K562 (cell line): ENCODE results near the gene ARMCX2. TPM values are rescaled to one million over a fixed set of nuclear protein-coding genes. Genes with fewer than 3 reads are reported as not detected.

Experiments
- ATAC-seq: fragments of 200-7000 bp; cut with Tn5 transposase; 3 replicates; pipeline ENCODE4 v1.9.1; 2020; ENCODE audit warnings: moderate library complexity
- BruUV-seq: library from RNA; stranded (reverse); fragments of 400-500 nt; replicated peaks from 2 replicates; lab custom pipeline; 2021; lab: Mats Ljungman, UMichigan
- CTCF ChIA-PET: fragments of 300-600 bp; formaldehyde crosslinking; extraction: SDS; loops from one replicate; lab custom pipeline; 2021; ENCODE audit warnings: low intra/inter-chr PET ratio; lab: Yijun Ruan, JAX
- POLR2A ChIA-PET: fragments of 300-600, 350-650 bp; sonication (Branson Sonifier 250); formaldehyde crosslinking; extraction: SDS; loops from one replicate; lab custom pipeline; 2021; ENCODE audit warnings: antibody characterized with exemption, inconsistent platforms; lab: Yijun Ruan, JAX
- DNase-seq, 4 experiments: peaks; one replicate each; pipeline versions ENCODE4 v3.0.0 to v3.0.0-alpha.2; 2011 to 2018; ENCODE audit warnings: low spot score in 3 of 4, mixed read lengths in 3 of 4; ENCODE audit errors: extremely low read depth in 1 of 4
- FAIRE-seq: peaks from 2 replicates; lab custom pipeline; 2011; peaks lifted over from hg19 to GRCh38; lab: Jason Lieb, UNC
- H2AFZ ChIP-seq: 2 replicates; pipeline ENCODE4 v1.6.0; 2011; ENCODE audit warnings: low read depth, low read length, control low read depth, inconsistent platforms
- H3K27ac ChIP-seq: fragments of 200-600 bp; 3 replicates; pipeline ENCODE4 v1.8.0; 2011; ENCODE audit warnings: low read depth, mild to moderate bottlenecking, control low read depth, inconsistent platforms, low read length, moderate library complexity, mixed read lengths; ENCODE audit errors: extremely low read depth
- H3K27me3 ChIP-seq, 2 experiments: fragments of 300-600 bp in 1 of 2; 2 replicates in 1 of 2; 3 replicates in 1 of 2; pipeline versions ENCODE4 v1.6.0 to v1.8.0; 2011; ENCODE audit warnings: inconsistent platforms in 2 of 2, low read length in 2 of 2, mild to moderate bottlenecking in 1 of 2, mixed read lengths in 1 of 2, moderate library complexity in 1 of 2; ENCODE audit not compliant: control insufficient read depth in 2 of 2, insufficient read depth in 2 of 2
- H3K36me3 ChIP-seq: fragments of 300-600 bp; 3 replicates; pipeline ENCODE4 v1.8.0; 2011; ENCODE audit warnings: mild to moderate bottlenecking, low read length, inconsistent platforms; ENCODE audit not compliant: control insufficient read depth, insufficient read depth
- H3K4me1 ChIP-seq, 2 experiments: fragments of 200-600 bp in 1 of 2; replicated peaks in 1 of 2; 2 replicates in 1 of 2; 3 replicates in 1 of 2; pipeline versions ENCODE4 v1.5.1 to v1.8.0; 2011; ENCODE audit warnings: inconsistent platforms in 2 of 2, low read length in 2 of 2, mild to moderate bottlenecking in 1 of 2, mixed read lengths in 1 of 2, moderate library complexity in 1 of 2; ENCODE audit not compliant: control insufficient read depth in 2 of 2, insufficient read depth in 2 of 2
- H3K4me2 ChIP-seq: 2 replicates; pipeline ENCODE4 v1.6.1; 2011; ENCODE audit warnings: low read length, control low read depth, inconsistent platforms, mixed read lengths; ENCODE audit not compliant: insufficient read depth
- H3K4me3 ChIP-seq: fragments of 200-600 bp; sonication (generic), shearing (Covaris generic); 2 replicates; pipeline ENCODE4 v1.5.1; 2016; ENCODE audit warnings: control low read depth, inconsistent platforms
- H3K79me2 ChIP-seq: fragments of 200-600 bp; 3 replicates; pipeline ENCODE4 v1.8.0; 2011; ENCODE audit warnings: low read length, inconsistent platforms; ENCODE audit not compliant: control insufficient read depth, insufficient read depth
- H3K9ac ChIP-seq, 2 experiments: 2 replicates each; pipeline versions ENCODE4 v1.6.0 to v1.6.1; 2011; ENCODE audit warnings: low read depth in 2 of 2, low read length in 2 of 2, control low read depth in 1 of 2, inconsistent platforms in 1 of 2, mild to moderate bottlenecking in 1 of 2, mixed read lengths in 1 of 2; ENCODE audit not compliant: insufficient read depth in 1 of 2
- H3K9me1 ChIP-seq: one replicate; pipeline ENCODE4 v1.6.0; 2011; ENCODE audit warnings: inconsistent platforms, mild to moderate bottlenecking, low read length, moderate library complexity; ENCODE audit not compliant: control insufficient read depth, insufficient read depth
- H3K9me3 ChIP-seq: replicated peaks from 2 replicates; pipeline ENCODE4 v1.5.1; 2011; ENCODE audit warnings: low read depth, low read length, inconsistent platforms; ENCODE audit not compliant: control insufficient read depth, insufficient read depth
- H4K20me1 ChIP-seq: replicated peaks from 2 replicates; pipeline ENCODE4 v1.6.1; 2011; ENCODE audit warnings: low read length, inconsistent platforms, mixed read lengths; ENCODE audit not compliant: control insufficient read depth, insufficient read depth
- CEBPG ChIP-seq, 3 experiments: fragments of 200-800 bp in 1 of 3; sonication (Bioruptor generic) in 1 of 3; sonication (generic) in 1 of 3; formaldehyde crosslinking in 1 of 3; IDR thresholded peaks in 2 of 3; conservative IDR thresholded peaks in 1 of 3; 2 replicates each; pipeline versions ENCODE4 v1.6.1 to v1.8.0; 2016 to 2022; ENCODE audit warnings: missing compliant biosample characterization in 2 of 3, missing genetic modification characterization in 2 of 3, mild to moderate bottlenecking in 1 of 3, missing genetic modification reagents in 1 of 3
- CHD1 ChIP-seq: fragments of 200-600 bp; sonication (generic); IDR thresholded peaks from one replicate; pipeline ENCODE4 v1.6.1; 2012; ENCODE audit warnings: mild to moderate bottlenecking, moderate library complexity, low read length, inconsistent platforms
- COPS2 ChIP-seq: fragments of 450-650 bp; conservative IDR thresholded peaks from 2 replicates; pipeline ENCODE4 v1.6.1; 2016; ENCODE audit warnings: mild to moderate bottlenecking, moderate library complexity
- FOXO4 ChIP-seq: fragments of 450-650 bp; formaldehyde crosslinking; IDR thresholded peaks from 2 replicates; pipeline ENCODE4 v1.4.0; 2020; ENCODE audit warnings: mild to moderate bottlenecking, moderate library complexity
- PHB ChIP-seq: fragments of 250-450 bp; sonication (Bioruptor Pico); IDR thresholded peaks from 2 replicates; pipeline ENCODE4 v1.5.0; 2021
- PRDM10 ChIP-seq: fragments of 450-650 bp; IDR thresholded peaks from 2 replicates; pipeline ENCODE4 v1.6.1; 2018; ENCODE audit not compliant: partially characterized antibody
- RFX7 ChIP-seq: fragments of 250-450 bp; sonication (Bioruptor Pico); IDR thresholded peaks from 2 replicates; pipeline ENCODE4 v1.5.1; 2021; ENCODE audit warnings: mild to moderate bottlenecking
- SREBF2 ChIP-seq: sonication (generic); formaldehyde crosslinking; IDR thresholded peaks from 2 replicates; pipeline ENCODE4 v1.4.0; 2020; ENCODE audit warnings: mild to moderate bottlenecking, missing genetic modification reagents
- TAF9B ChIP-seq: fragments of 450-650 bp; IDR thresholded peaks from 2 replicates; pipeline ENCODE4 v1.6.1; 2018; ENCODE audit warnings: mild to moderate bottlenecking; ENCODE audit not compliant: partially characterized antibody
- ZBTB5 ChIP-seq: fragments of 450-650 bp; IDR thresholded peaks from 2 replicates; pipeline ENCODE4 v1.6.1; 2017; ENCODE audit warnings: antibody characterized with exemption
- ZFP36 ChIP-seq: fragments of 150-350 bp; IDR thresholded peaks from 2 replicates; pipeline ENCODE4 v1.6.1; 2018; ENCODE audit warnings: low read length, low read depth; ENCODE audit not compliant: partially characterized antibody
- ZNF316 ChIP-seq: fragments of 450-650 bp; IDR thresholded peaks from 2 replicates; pipeline ENCODE4 v1.6.1; 2016
- ZNF780A ChIP-seq: fragments of 250-450 bp; sonication (Bioruptor Pico); IDR thresholded peaks from 2 replicates; pipeline ENCODE4 v1.5.0; 2021; ENCODE audit warnings: mild to moderate bottlenecking
- ZSCAN29 ChIP-seq: fragments of 450-650 bp; IDR thresholded peaks from 2 replicates; pipeline ENCODE4 v1.6.1; 2017
- WGBS: fragments of 100-300 bp; shearing (Covaris generic); methylation state at CpG from one replicate; pipeline ENCODE4 v1.1.6; 2016; ENCODE audit warnings: low coverage, mixed read lengths; ENCODE audit not compliant: insufficient coverage; ENCODE audit errors: missing lambda C conversion rate; 5-methylcytosine and 5-hydroxymethylcytosine counted together
- in situ Hi-C: fragments of 300-500 bp; cut with MboI; formaldehyde crosslinking; loops from 4 replicates; pipeline ENCODE4 v1.15.0; 2018; ENCODE audit warnings: inconsistent platforms, mixed read lengths
- intact Hi-C: fragments of 100-400 bp; cut with micrococcal nuclease; formaldehyde crosslinking; loops from 2 replicates; pipeline ENCODE4 v1.14.2; 2022
- polyA plus RNA-seq, 8 experiments: library from polyadenylated mRNA; depleted of rRNA in 4 of 8; stranded (reverse) in 5 of 8; unstranded in 3 of 8; fragments of >200 nt; fragmentation: Nextera tagmentation in 2 of 8; fragmentation: Illumina TruSeq in 1 of 8; extraction: Ambion mirVana in 2 of 8; extraction: Trizol in 1 of 8; gene quantifications; 2 replicates each; pipeline versions ENCODE4 v1.2.1 to v1.2.3, GENCODE V29; 2011 to 2014; ENCODE audit warnings: inconsistent platforms in 1 of 8, missing spikeins in 1 of 8
- total RNA-seq, 7 experiments: library from RNA; depleted of rRNA in 6 of 7; stranded (reverse); fragments of >200 nt in 6 of 7; fragmentation: Illumina TruSeq in 2 of 7; extraction: Trizol in 2 of 7; gene quantifications; 2 replicates each; pipeline versions ENCODE4 v1.2.1 to v1.2.3, GENCODE V29; 2011 to 2021; ENCODE audit warnings: low replicate concordance in 1 of 7

ARMCX2 gene
- total and polyA plus RNA-seq, 9 of the 15 experiments (the other 6 are each of a cell fraction or from before 2014, with no cell fraction given): 0.03 to 0.16 TPM; not detected in 7

- Histone ChIP-seq H3K4me3 (no peak overlapping the region), H2AFZ (no peak overlapping the region), H3K4me1 (no peaks in the 10 kb centered on the region), H3K27ac (no peak overlapping the region), H3K4me2 (no peak overlapping the region), H3K9ac (no peak overlapping the region), H4K20me1 (no peaks in the 10 kb centered on the region), H3K36me3 (no peaks in the 10 kb centered on the region), H3K79me2 (no peaks in the 10 kb centered on the region), H3K9me1 (no peaks in the 10 kb centered on the region), H3K27me3 (no peaks in the 10 kb centered on the region), H3K9me3 (no peaks in the 10 kb centered on the region)
- no peak for ATAC-seq
- no TSS peak for BruUV-seq
- WGBS: 0% methylated on average over 1 of the region's 1 CpG
- intact Hi-C loops (no loop called here), in situ Hi-C loops (no loop called here)
- no peak for DNase-seq
- FAIRE-seq: no peak
- ChIA-PET POLR2A (no interaction called here), CTCF (no interaction called here)
- TF ChIP-seq ZSCAN29 (no peak), TAF9B (no peak), RFX7 (CRISPR knock-in tag) (no peak), PHB (CRISPR knock-in tag) (no peak), SREBF2 (CRISPR knock-in tag) (no peak), ZNF780A (CRISPR knock-in tag) (no peak), CEBPG (CRISPR knock-in tag; IDR thresholded peaks at IDR 0.05) (no peak), CEBPG (tag; conservative IDR thresholded peaks at IDR 0.05 in 1 of 2, IDR thresholded peaks at IDR 0.05 in 1 of 2) (no peak), COPS2 (no peak), FOXO4 (CRISPR knock-in tag) (no peak), CHD1 (no peak), ZBTB5 (no peak), ZNF316 (no peak), PRDM10 (no peak), ZFP36 (no peak)
Measured at GRCh38 chrX:101677028-101677427, 17.4 kb upstream of the ARMCX2 start.
